Neuronal stem cell (in vitro differentiated cells): ENCODE measurements around the gene TBC1D22A.

Source experiments
- DNase-seq: peaks from one replicate; pipeline ENCODE4 v3.0.0-alpha.2; 2013; ENCODE audit warnings: low spot score
- H2AFZ ChIP-seq: one replicate; pipeline ENCODE4 v1.6.1; 2013; ENCODE audit warnings: mild to moderate bottlenecking, low read length, inconsistent platforms
- H2AK5ac ChIP-seq: 2 replicates; pipeline ENCODE4 v1.6.1; 2013; ENCODE audit warnings: low read depth, mild to moderate bottlenecking, inconsistent platforms, low read length, moderate library complexity, mixed read lengths
- H2BK120ac ChIP-seq: 2 replicates; pipeline ENCODE4 v1.6.1; 2013; ENCODE audit warnings: low read depth, mild to moderate bottlenecking, inconsistent platforms, low read length, moderate library complexity, mixed read lengths
- H2BK12ac ChIP-seq: one replicate; pipeline ENCODE4 v1.6.1; 2013; ENCODE audit warnings: low read length, inconsistent platforms
- H2BK15ac ChIP-seq: 2 replicates; pipeline ENCODE4 v1.6.1; 2013; ENCODE audit warnings: mild to moderate bottlenecking, low read length, inconsistent platforms, mixed read lengths
- H2BK5ac ChIP-seq: one replicate; pipeline ENCODE4 v1.6.1; 2013; ENCODE audit warnings: inconsistent platforms, mild to moderate bottlenecking, low read length, moderate library complexity
- H3K14ac ChIP-seq: one replicate; pipeline ENCODE4 v1.6.1; 2013; ENCODE audit warnings: low read length, inconsistent platforms
- H3K18ac ChIP-seq: 2 replicates; pipeline ENCODE4 v1.6.1; 2013; ENCODE audit warnings: low read length, inconsistent platforms
- H3K23ac ChIP-seq: 2 replicates; pipeline ENCODE4 v1.6.1; 2013; ENCODE audit warnings: low read depth, mild to moderate bottlenecking, mixed read lengths, low read length, inconsistent platforms; ENCODE audit not compliant: poor library complexity
- H3K27ac ChIP-seq: replicated peaks from 3 replicates; pipeline ENCODE4 v1.5.1; 2013; ENCODE audit warnings: low read length, inconsistent platforms
- H3K27me3 ChIP-seq, 3 experiments: 2 replicates each; pipeline ENCODE4 v1.6.1; 2013; ENCODE audit warnings: low read length in 3 of 3, mild to moderate bottlenecking in 2 of 3, inconsistent platforms in 1 of 3, low read depth in 1 of 3, mixed read lengths in 1 of 3, moderate library complexity in 1 of 3; ENCODE audit not compliant: control insufficient read depth in 3 of 3, insufficient read depth in 3 of 3
- H3K36me3 ChIP-seq, 2 donors: replicated peaks in 1 of 2; 2 replicates each; pipeline ENCODE4 v1.6.1; 2013; ENCODE audit warnings: low read length in 2 of 2; ENCODE audit not compliant: control insufficient read depth in 2 of 2, insufficient read depth in 2 of 2
- H3K4ac ChIP-seq: 2 replicates; pipeline ENCODE4 v1.6.1; 2013; ENCODE audit warnings: inconsistent platforms, mild to moderate bottlenecking, low read length, moderate library complexity
- H3K4me1 ChIP-seq, 2 donors: 1 replicate in 1 of 2; 2 replicates in 1 of 2; pipeline ENCODE4 v1.6.1; 2013; ENCODE audit warnings: low read length in 2 of 2, low read depth in 1 of 2; ENCODE audit not compliant: control insufficient read depth in 2 of 2, insufficient read depth in 1 of 2
- H3K4me2 ChIP-seq: one replicate; pipeline ENCODE4 v1.6.1; 2013; ENCODE audit warnings: mild to moderate bottlenecking, low read length, inconsistent platforms; ENCODE audit not compliant: insufficient read depth, poor library complexity, severe bottlenecking
- H3K4me3 ChIP-seq, 2 donors: 2 replicates each; pipeline ENCODE4 v1.5.1; 2013; ENCODE audit warnings: low read length in 2 of 2, mild to moderate bottlenecking in 2 of 2, inconsistent platforms in 1 of 2, moderate library complexity in 1 of 2
- H3K79me1 ChIP-seq: one replicate; pipeline ENCODE4 v1.6.1; 2013; ENCODE audit warnings: low read depth, mild to moderate bottlenecking, inconsistent platforms, low read length, moderate library complexity
- H3K9ac ChIP-seq: one replicate; pipeline ENCODE4 v1.6.1; 2013; ENCODE audit warnings: mild to moderate bottlenecking, low read depth, low read length, inconsistent platforms; ENCODE audit not compliant: poor library complexity
- H3K9me3 ChIP-seq, 2 donors: replicated peaks in 1 of 2; 2 replicates each; pipeline versions ENCODE3 to v1.6.1; 2013; ENCODE audit warnings: low read length in 2 of 2, mild to moderate bottlenecking in 2 of 2, inconsistent platforms in 1 of 2, low read depth in 1 of 2, mixed read lengths in 1 of 2, moderate library complexity in 1 of 2; ENCODE audit not compliant: control insufficient read depth in 2 of 2, insufficient read depth in 1 of 2
- H4K8ac ChIP-seq: one replicate; pipeline ENCODE4 v1.6.1; 2013; ENCODE audit warnings: low read depth, mild to moderate bottlenecking, inconsistent platforms, low read length, moderate library complexity
- H4K91ac ChIP-seq: one replicate; pipeline ENCODE4 v1.6.1; 2013; ENCODE audit warnings: low read length, low read depth, mild to moderate bottlenecking, inconsistent platforms; ENCODE audit not compliant: poor library complexity
- WGBS, 2 donors: extraction: QIAGEN DNeasy Blood & Tissue Kit; methylation state at CpG; one replicate each; pipeline ENCODE4 v1.1.7; 2013; ENCODE audit warnings: missing lambda C conversion rate in 2 of 2, mixed read lengths in 1 of 2; ENCODE audit not compliant: insufficient read length in 2 of 2, insufficient replicate concordance in 1 of 2; ENCODE audit errors: extremely low coverage in 2 of 2; 5-methylcytosine and 5-hydroxymethylcytosine counted together

The TBC1D22A gene

GRCh38 chr22:47152236-47152635 lies 389.8 kb downstream of the TBC1D22A start:
- WGBS, 2 donors = no CpG with 5 or more reads among the region's 17 CpGs
- Histone ChIP-seq H2BK15ac (no peak overlapping the region), H3K4me1 (peaks cover 0 to 3% of the 10 kb centered on the region in 2 donors), H3K18ac (no peak overlapping the region), H3K14ac (peak overlapping the region; percentile 84), H3K4ac (no peak overlapping the region), H3K4me2 (no peak overlapping the region), H3K9ac (no peak overlapping the region), H3K4me3 (no peak overlapping the region), H4K8ac (no peak overlapping the region), H4K91ac (no peak overlapping the region), H3K27me3 (no peaks in the 10 kb centered on the region), H2AK5ac (no peak overlapping the region), H2BK120ac (no peak overlapping the region), H3K79me1 (no peaks in the 10 kb centered on the region), H2BK12ac (no peak overlapping the region), H2AFZ (no peak overlapping the region), H3K9me3 (no peaks in the 10 kb centered on the region), H3K23ac (peak overlapping the region; percentile 4), H3K36me3 (no peaks in the 10 kb centered on the region), H3K27ac (no peak overlapping the region), H2BK5ac (no peak overlapping the region)
- DNase-seq = no peak

- Histone ChIP-seq H2BK15ac (no peak overlapping the region), H2BK12ac (no peak overlapping the region), H3K18ac (no peak overlapping the region), H2BK5ac (no peak overlapping the region), H4K91ac (no peak overlapping the region), H3K23ac (no peak overlapping the region), H3K27me3 (no peaks in the 10 kb centered on the region), H3K27ac (no peak overlapping the region), H2BK120ac (no peak overlapping the region), H4K8ac (no peak overlapping the region), H3K4me1 (peaks cover 0 to 5% of the 10 kb centered on the region in 2 donors), H3K79me1 (no peaks in the 10 kb centered on the region), H3K4me2 (no peak overlapping the region), H3K4ac (no peak overlapping the region), H2AFZ (no peak overlapping the region), H3K4me3 (no peak overlapping the region), H2AK5ac (no peak overlapping the region), H3K9ac (no peak overlapping the region), H3K14ac (no peak overlapping the region), H3K9me3 (no peaks in the 10 kb centered on the region), H3K36me3 (no peaks in the 10 kb centered on the region)
- no peak for DNase-seq
- no CpG with 5 or more reads among the region's 6 CpGs for whole genome bisulfite sequencing, 2 donors
These were observed 390.5 kb downstream of the TBC1D22A start for GRCh38 chr22:47152938-47153337.

- H3K27ac ChIP-seq = no peak overlapping the region
- H3K9ac ChIP-seq = no peak overlapping the region
- peak overlapping the region; percentile 79 for H3K14ac ChIP-seq
- no peak overlapping the region for H4K8ac ChIP-seq
- no CpG with 5 or more reads among the region's 23 CpGs for WGBS, 2 donors
- no peak overlapping the region for H4K91ac ChIP-seq
- H3K18ac ChIP-seq = peak overlapping the region; percentile 40
- H3K79me1 ChIP-seq = peaks cover under 1% of the 10 kb centered on the region
- peak overlapping the region; percentile 77 for H2BK5ac ChIP-seq
- H3K4me3 ChIP-seq = peak overlapping the region in 1 of 2 donors; percentile 24
- H2BK120ac ChIP-seq = no peak overlapping the region
- no peak overlapping the region for H3K4ac ChIP-seq
- no peak overlapping the region for H2BK12ac ChIP-seq
- no peak overlapping the region for H2BK15ac ChIP-seq
- peaks cover 0 to 1% of the 10 kb centered on the region in 2 donors for H3K36me3 ChIP-seq
- H3K9me3 ChIP-seq = peaks cover 0 to under 1% of the 10 kb centered on the region in 2 donors
- no peak overlapping the region for H3K4me2 ChIP-seq
- H2AFZ ChIP-seq = no peak overlapping the region
- no peak overlapping the region for H2AK5ac ChIP-seq
- peak overlapping the region; percentile 23 for H3K23ac ChIP-seq
- H3K27me3 ChIP-seq = peaks cover 0 to under 1% (median 0%) of the 10 kb centered on the region in 3 experiments
- H3K4me1 ChIP-seq = peaks cover 0 to 7% of the 10 kb centered on the region in 2 donors
- no peak for DNase-seq
These were observed 391.5 kb downstream of the TBC1D22A start for GRCh38 chr22:47153854-47154525.

- H4K8ac ChIP-seq = no peak overlapping the region
- peaks cover 0 to 8% of the 10 kb centered on the region in 2 donors for H3K4me1 ChIP-seq
- no peak overlapping the region for H3K27ac ChIP-seq
- H3K23ac ChIP-seq = peak overlapping the region; percentile 56
- no peak overlapping the region for H3K14ac ChIP-seq
- no peak overlapping the region for H2BK15ac ChIP-seq
- H3K79me1 ChIP-seq = peaks cover 5% of the 10 kb centered on the region
- H3K9me3 ChIP-seq = peaks cover 0 to 6% of the 10 kb centered on the region in 2 donors
- no peak for DNase-seq
- no peak overlapping the region for H3K9ac ChIP-seq
- no peak overlapping the region for H4K91ac ChIP-seq
- no peak overlapping the region for H2AFZ ChIP-seq
- H2BK12ac ChIP-seq = no peak overlapping the region
- H3K4ac ChIP-seq = no peak overlapping the region
- peak overlapping the region; percentile 55 for H3K18ac ChIP-seq
- no peak overlapping the region for H3K4me2 ChIP-seq
- no peak overlapping the region for H3K4me3 ChIP-seq
- peaks cover 0 to 6% (median 0%) of the 10 kb centered on the region in 3 experiments for H3K27me3 ChIP-seq
- no CpG with 5 or more reads among the region's 19 CpGs for WGBS, 2 donors
- peaks cover 0 to 6% of the 10 kb centered on the region in 2 donors for H3K36me3 ChIP-seq
- H2BK120ac ChIP-seq = no peak overlapping the region
- H2AK5ac ChIP-seq = peak overlapping the region; percentile 13
- H2BK5ac ChIP-seq = peak overlapping the region; percentile 77
These were observed 392.2 kb downstream of the TBC1D22A start for GRCh38 chr22:47154621-47155081.
